H9 (cell line): ENCODE measurements around the gene C15orf40. TPM values are rescaled to one million over a fixed set of nuclear protein-coding genes. Genes with fewer than 3 reads are reported as not detected.
"Not testable (repeated sequence)": the region's sequence is repeated elsewhere in the genome, so short reads cannot be mapped to it uniquely, and the experiment has no call there.

Experiments
- DNase-seq: peaks from one replicate; pipeline ENCODE4 v3.0.0-alpha.2; 2017
- H2AFZ ChIP-seq: one replicate; pipeline ENCODE4 v1.6.1; 2013; ENCODE audit warnings: mild to moderate bottlenecking, low read length, control low read depth, moderate library complexity
- H2AK5ac ChIP-seq: 2 replicates; pipeline ENCODE4 v1.6.1; 2013; ENCODE audit warnings: low read length, control low read depth, mixed read lengths; ENCODE audit not compliant: insufficient read length
- H2BK120ac ChIP-seq: one replicate; pipeline ENCODE4 v1.6.1; 2013; ENCODE audit warnings: low read depth, mild to moderate bottlenecking, low read length, control low read depth, inconsistent platforms; ENCODE audit not compliant: poor library complexity, severe bottlenecking
- H2BK12ac ChIP-seq: 2 replicates; pipeline ENCODE4 v1.6.1; 2013; ENCODE audit warnings: low read length, control low read depth, mixed read lengths, low read depth; ENCODE audit not compliant: insufficient read length
- H2BK15ac ChIP-seq: 2 replicates; pipeline ENCODE4 v1.6.1; 2013; ENCODE audit warnings: low read depth, low read length, control low read depth
- H2BK20ac ChIP-seq: one replicate; pipeline ENCODE4 v1.6.1; 2013; ENCODE audit warnings: low read depth, mild to moderate bottlenecking, low read length, control low read depth, inconsistent platforms; ENCODE audit not compliant: poor library complexity, severe bottlenecking
- H2BK5ac ChIP-seq: 2 replicates; pipeline ENCODE4 v1.6.1; 2013; ENCODE audit warnings: low read length, control low read depth, mixed read lengths; ENCODE audit not compliant: insufficient read length
- H3K14ac ChIP-seq: 2 replicates; pipeline ENCODE4 v1.6.1; 2013; ENCODE audit warnings: low read length, control low read depth; ENCODE audit not compliant: insufficient read depth
- H3K18ac ChIP-seq: 2 replicates; pipeline ENCODE4 v1.6.1; 2013; ENCODE audit warnings: low read depth, mild to moderate bottlenecking, mixed read lengths, low read length, control low read depth; ENCODE audit not compliant: insufficient read length
- H3K23ac ChIP-seq: 2 replicates; pipeline ENCODE4 v1.6.1; 2013; ENCODE audit warnings: low read length, control low read depth, mixed read lengths, low read depth; ENCODE audit not compliant: insufficient read length
- H3K23me2 ChIP-seq: 2 replicates; pipeline ENCODE4 v1.6.1; 2013; ENCODE audit warnings: low read depth, mild to moderate bottlenecking, mixed read lengths, low read length, control low read depth; ENCODE audit not compliant: insufficient read length, poor library complexity, severe bottlenecking
- H3K27ac ChIP-seq: 2 replicates; pipeline ENCODE4 v1.5.1; 2013; ENCODE audit warnings: low read length, control low read depth, mixed read lengths, low read depth; ENCODE audit not compliant: insufficient read length
- H3K27me3 ChIP-seq: 2 replicates; pipeline ENCODE4 v1.6.1; 2013; ENCODE audit warnings: low read length, control low read depth, inconsistent platforms; ENCODE audit not compliant: insufficient read depth
- H3K4ac ChIP-seq: 2 replicates; pipeline ENCODE4 v1.6.1; 2013; ENCODE audit warnings: low read depth, mild to moderate bottlenecking, control low read depth, inconsistent platforms, low read length, moderate library complexity
- H3K4me1 ChIP-seq: 2 replicates; pipeline ENCODE4 v1.6.1; 2013; ENCODE audit warnings: low read length, control low read depth, inconsistent platforms; ENCODE audit not compliant: insufficient read depth
- H3K4me2 ChIP-seq: 2 replicates; pipeline ENCODE4 v1.6.1; 2013; ENCODE audit warnings: low read length, control low read depth, mixed read lengths; ENCODE audit not compliant: insufficient read length, insufficient read depth
- H3K56ac ChIP-seq: 2 replicates; pipeline ENCODE4 v1.6.1; 2013; ENCODE audit warnings: low read depth, mild to moderate bottlenecking, mixed read lengths, low read length, control low read depth; ENCODE audit not compliant: insufficient read length
- H3K79me1 ChIP-seq: 2 replicates; pipeline ENCODE4 v1.6.1; 2013; ENCODE audit warnings: low read depth, mild to moderate bottlenecking, moderate library complexity, low read length, control low read depth, inconsistent platforms; ENCODE audit not compliant: insufficient read depth, poor library complexity, severe bottlenecking
- H3K79me2 ChIP-seq: 2 replicates; pipeline ENCODE4 v1.6.1; 2013; ENCODE audit warnings: low read length, control low read depth, inconsistent platforms; ENCODE audit not compliant: insufficient read depth
- H3K9ac ChIP-seq: 2 replicates; pipeline ENCODE4 v1.6.1; 2013; ENCODE audit warnings: low read length, control low read depth, mixed read lengths; ENCODE audit not compliant: insufficient read length; ENCODE audit errors: extremely low read depth
- H3K9me3 ChIP-seq: one replicate; pipeline ENCODE4 v1.6.1; 2013; ENCODE audit warnings: low read depth, low read length, inconsistent platforms; ENCODE audit not compliant: control insufficient read depth
- H3T11ph ChIP-seq: one replicate; pipeline ENCODE4 v1.6.1; 2013; ENCODE audit warnings: mild to moderate bottlenecking, low read length, control low read depth, inconsistent platforms
- H4K20me1 ChIP-seq: one replicate; pipeline ENCODE4 v1.6.1; 2013; ENCODE audit not compliant: control insufficient read depth, insufficient read length, insufficient read depth
- H4K5ac ChIP-seq: 2 replicates; pipeline ENCODE4 v1.6.1; 2013; ENCODE audit warnings: low read depth, mild to moderate bottlenecking, mixed read lengths, low read length, control low read depth; ENCODE audit not compliant: insufficient read length
- H4K8ac ChIP-seq: replicated peaks from 2 replicates; pipeline ENCODE4 v1.6.1; 2013; ENCODE audit warnings: low read length, control low read depth, mixed read lengths, low read depth; ENCODE audit not compliant: insufficient read length
- H4K91ac ChIP-seq: 2 replicates; pipeline ENCODE4 v1.6.1; 2013; ENCODE audit warnings: low read depth, mild to moderate bottlenecking, moderate library complexity, mixed read lengths, low read length, control low read depth; ENCODE audit not compliant: insufficient read length
- H3K27ac Mint-ChIP-seq, 3 experiments: 2 replicates in 2 of 3; 3 replicates in 1 of 3; pipeline ENCODE4 v1.8.0; 2020 to 2021; ENCODE audit warnings: mixed read lengths in 3 of 3, mild to moderate bottlenecking in 1 of 3, moderate library complexity in 1 of 3
- H3K27me3 Mint-ChIP-seq: 2 replicates; pipeline ENCODE4 v1.8.0; 2021; ENCODE audit warnings: low read depth, mild to moderate bottlenecking, moderate library complexity, mixed read lengths
- H3K36me3 Mint-ChIP-seq, 3 experiments: 2 replicates in 2 of 3; 3 replicates in 1 of 3; pipeline ENCODE4 v1.8.0; 2020 to 2021; ENCODE audit warnings: low read depth in 3 of 3, mixed read lengths in 3 of 3; ENCODE audit not compliant: insufficient read depth in 1 of 3
- H3K4me1 Mint-ChIP-seq, 2 experiments: 2 replicates each; pipeline ENCODE4 v1.8.0; 2020; ENCODE audit warnings: mixed read lengths in 2 of 2
- H3K4me3 Mint-ChIP-seq, 2 experiments: 2 replicates in 1 of 2; 3 replicates in 1 of 2; pipeline ENCODE4 v1.8.0; 2020 to 2021; ENCODE audit warnings: mild to moderate bottlenecking in 2 of 2, mixed read lengths in 2 of 2, moderate library complexity in 1 of 2
- H3K9me3 Mint-ChIP-seq, 2 experiments: 2 replicates in 1 of 2; 3 replicates in 1 of 2; pipeline ENCODE4 v1.8.0; 2020; ENCODE audit warnings: mild to moderate bottlenecking in 2 of 2, mixed read lengths in 2 of 2, moderate library complexity in 1 of 2
- CTCF ChIP-seq: fragments of 200-600 bp; sonication (generic); conservative IDR thresholded peaks from 3 replicates; pipeline ENCODE4 v1.8.0; 2021; ENCODE audit warnings: antibody characterized with exemption, mild to moderate bottlenecking
- WGBS: extraction: QIAGEN DNeasy Blood & Tissue Kit; methylation state at CpG from one replicate; pipeline ENCODE4 v1.1.7; 2013; ENCODE audit warnings: missing lambda C conversion rate, low lambda C conversion rate, mixed read lengths; ENCODE audit not compliant: insufficient read length; ENCODE audit errors: extremely low coverage; 5-methylcytosine and 5-hydroxymethylcytosine counted together
- total RNA-seq: library from RNA; stranded (reverse); gene quantifications from 2 replicates; pipeline ENCODE4 v1.2.1, GENCODE V29; 2021

The C15orf40 gene
- total RNA-seq, 1 experiment from 2014 or later: 11.5 TPM

GRCh38 chr15:83010709-83011270 lies 649 bp downstream of the C15orf40 start:
- Histone ChIP-seq H3K27ac (no peak overlapping the region), H3K4ac (no peak overlapping the region), H3K23me2 (peaks cover 5% of the 10 kb centered on the region), H4K20me1 (no peaks in the 10 kb centered on the region), H2BK120ac (no peak overlapping the region), H4K5ac (no peak overlapping the region), H4K91ac (no peak overlapping the region), H3T11ph (no peak overlapping the region), H3K4me1 (no peaks in the 10 kb centered on the region), H3K23ac (no peak overlapping the region), H2BK20ac (no peak overlapping the region), H4K8ac (no peak overlapping the region), H3K79me2 (no peaks in the 10 kb centered on the region; the same call in 1 of the 2 replicates), H3K27me3 (no peaks in the 10 kb centered on the region), H3K9me3 (no peaks in the 10 kb centered on the region), H2AFZ (no peak overlapping the region), H3K9ac (peak overlapping the region; percentile 27), H2BK15ac (no peak overlapping the region), H3K56ac (no peak overlapping the region), H3K4me2 (peak overlapping the region; percentile 57), H3K18ac (no peak overlapping the region), H2AK5ac (no peak overlapping the region), H3K79me1 (no peaks in the 10 kb centered on the region), H3K14ac (no peak overlapping the region), H2BK12ac (no peak overlapping the region), H2BK5ac (no peak overlapping the region)
- peak; percentile 70 for DNase-seq
- Mint-ChIP-seq H3K9me3 (peaks cover 5 to 10% of the 10 kb centered on the region in 2 experiments; a peak in 3 of 5 replicates), H3K4me3 (peak overlapping the region; percentile 93 to 100), H3K36me3 (peaks cover 16 to 33% (median 23%) of the 10 kb centered on the region in 3 experiments), H3K27me3 (peaks cover 3% of the 10 kb centered on the region; the same call in 1 of the 2 replicates), H3K4me1 (peaks cover 30 to 35% of the 10 kb centered on the region in 2 experiments), H3K27ac (peak overlapping the region; percentile 72 to 90 (median 85); a peak in 6 of 7 replicates)
- WGBS: no CpG with 5 or more reads among the region's 15 CpGs
- peak; percentile 86 for TF ChIP-seq CTCF

DNA sequence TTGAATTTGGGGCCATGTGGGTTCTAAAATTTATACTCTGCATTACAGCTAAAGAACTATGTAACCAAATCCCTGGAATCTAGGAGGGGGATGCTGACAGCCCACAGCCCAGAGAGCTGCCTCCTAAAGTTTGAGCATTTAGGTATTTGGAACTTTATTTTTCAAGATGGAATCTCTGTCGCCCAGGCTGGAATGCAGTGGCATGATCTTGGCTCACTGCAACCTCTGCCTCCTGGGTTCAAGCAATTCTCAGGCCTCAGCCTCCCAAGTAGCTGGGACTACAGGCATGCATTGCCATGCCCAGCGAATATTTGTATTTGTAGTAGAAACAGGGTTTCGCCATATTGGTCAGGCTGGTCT lies 10.8 kb downstream of the C15orf40 start:
- H3K9ac ChIP-seq, H2BK20ac ChIP-seq, DNase-seq, H3K79me1 ChIP-seq, H2BK5ac ChIP-seq, H3K27me3 Mint-ChIP-seq, H3K9me3 ChIP-seq, H4K5ac ChIP-seq, H3K79me2 ChIP-seq, H4K20me1 ChIP-seq, H3K23ac ChIP-seq, H2BK15ac ChIP-seq, H3K56ac ChIP-seq, H3K36me3 Mint-ChIP-seq, H2BK12ac ChIP-seq, H3K27ac Mint-ChIP-seq, H3K27me3 ChIP-seq, H3K4me2 ChIP-seq, H3K23me2 ChIP-seq, H2BK120ac ChIP-seq, H3K18ac ChIP-seq, H3K4ac ChIP-seq, H2AK5ac ChIP-seq, H2AFZ ChIP-seq, H3K4me1 ChIP-seq, H3T11ph ChIP-seq, H3K4me3 Mint-ChIP-seq, H4K91ac ChIP-seq, H3K14ac ChIP-seq, H3K27ac ChIP-seq, H3K4me1 Mint-ChIP-seq, H3K9me3 Mint-ChIP-seq, H4K8ac ChIP-seq: not testable (repeated sequence)
- WGBS: no CpG with 5 or more reads among the region's 3 CpGs
